Daoy (cell line): ENCODE data around the gene PDE8A. TPM values are rescaled to one million over a fixed set of nuclear protein-coding genes. Genes with fewer than 3 reads are reported as not detected.

Experiments
- DNase-seq: peaks from one replicate; pipeline ENCODE4 v3.0.0-alpha.2; 2015; ENCODE audit warnings: low read depth
- total RNA-seq: library from RNA; depleted of rRNA; stranded (reverse); fragments of >200 nt; shearing (Covaris generic); gene quantifications from 2 replicates; pipeline ENCODE4 v1.2.3, GENCODE V29; 2014

PDE8A gene
- total RNA-seq, 1 experiment from 2014 or later, result 4.9 TPM

DNA sequence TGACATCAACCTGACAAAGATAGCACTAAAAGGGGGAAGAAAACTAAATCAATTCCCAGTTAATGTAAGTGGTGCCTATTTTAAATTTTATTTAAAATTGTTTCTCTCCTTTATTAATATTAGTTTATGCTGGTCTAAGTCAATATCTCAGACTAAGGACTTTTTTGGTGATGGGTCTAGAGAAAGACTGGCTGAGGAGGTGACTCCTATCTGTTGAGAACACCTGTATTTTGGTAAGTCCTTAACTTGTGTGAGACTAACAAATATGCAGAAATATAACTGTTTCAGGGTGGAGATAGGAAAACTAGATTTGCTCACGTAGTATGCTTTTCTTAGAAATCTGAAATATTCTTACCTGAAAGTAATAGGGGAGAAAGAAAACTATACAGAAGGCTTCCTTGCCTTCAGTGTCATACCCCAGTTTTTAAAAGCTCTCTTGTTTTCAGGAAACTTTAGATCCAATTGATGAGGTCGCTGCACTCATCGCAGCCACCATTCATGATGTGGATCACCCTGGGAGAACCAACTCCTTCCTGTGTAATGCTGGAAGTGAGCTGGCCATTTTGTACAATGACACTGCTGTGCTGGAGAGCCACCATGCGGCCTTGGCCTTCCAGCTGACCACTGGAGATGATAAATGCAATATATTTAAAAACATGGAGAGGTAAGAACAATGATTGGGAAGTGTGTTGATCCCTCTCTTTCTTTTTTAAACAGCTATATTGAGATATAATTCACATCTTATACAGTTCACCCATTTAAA is 138.9 kb downstream of the PDE8A start:
- no peak for DNase-seq

DNA sequence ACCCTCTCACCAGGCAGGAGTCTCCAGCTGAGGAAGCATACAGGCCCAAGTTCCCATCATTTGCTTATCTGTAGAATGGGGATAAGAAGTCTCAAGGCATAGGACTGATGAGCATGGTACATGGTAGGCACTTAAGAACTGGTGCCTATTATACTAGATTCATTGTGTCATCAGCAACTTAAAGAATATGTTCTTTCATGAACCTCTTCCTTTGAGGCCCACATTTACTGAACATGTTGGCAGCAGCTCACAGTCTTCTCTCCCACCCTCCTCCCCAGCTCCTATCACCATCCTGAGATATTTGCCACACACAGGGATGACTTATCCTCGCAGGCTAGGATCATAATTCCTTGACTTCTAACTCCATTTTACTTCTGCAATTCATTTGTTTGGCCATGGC is 142.5 kb downstream of the PDE8A start:
- DNase-seq, result no peak

DNA sequence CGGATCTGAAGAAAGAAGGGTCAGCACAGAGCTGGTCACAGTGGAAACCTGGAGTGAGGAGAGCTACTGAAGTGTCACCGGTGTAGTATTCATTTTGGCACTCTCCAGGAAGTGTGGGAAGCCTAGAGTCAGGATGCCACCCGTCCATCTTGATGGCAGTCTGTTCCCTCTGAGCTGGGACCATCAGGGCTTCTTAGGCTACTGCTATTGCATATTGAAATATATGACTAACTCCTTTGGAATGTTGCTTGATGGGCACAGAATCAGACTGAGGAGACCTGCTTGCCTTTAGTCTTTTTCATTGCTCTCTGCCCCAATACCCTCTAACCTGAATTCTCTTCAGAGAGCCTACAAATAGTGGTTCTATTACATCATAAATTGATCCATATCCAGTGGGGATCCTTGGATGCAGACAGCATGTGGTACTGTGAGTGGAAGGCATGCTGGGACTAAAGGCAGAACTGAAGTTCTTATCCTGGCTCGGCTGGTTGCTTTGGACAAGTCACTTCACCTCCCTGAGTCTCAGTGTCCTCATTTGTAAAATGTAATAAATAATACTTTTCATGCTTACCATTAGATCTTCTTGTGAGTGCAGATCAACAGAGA is 143.5 kb downstream of the PDE8A start:
- no peak for DNase-seq

DNA sequence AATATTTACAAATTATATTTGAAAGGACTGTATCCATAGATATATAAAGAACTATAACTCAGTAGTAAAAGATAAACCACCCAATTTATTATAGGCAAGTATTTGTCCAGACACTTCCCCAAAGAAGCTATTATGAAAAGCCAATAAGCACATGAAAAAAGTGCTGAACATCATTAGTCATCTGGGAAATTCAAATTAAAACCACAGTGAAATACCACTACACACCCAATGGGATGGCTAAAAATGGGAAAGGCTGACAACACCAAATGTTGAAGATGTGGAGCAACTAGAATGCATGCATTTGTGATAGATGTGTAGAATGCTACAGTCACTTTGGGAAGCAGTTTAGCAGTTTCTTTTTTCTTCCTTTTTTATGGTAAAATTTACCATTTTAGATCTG is 147.0 kb downstream of the PDE8A start:
- no peak for DNase-seq

DNA sequence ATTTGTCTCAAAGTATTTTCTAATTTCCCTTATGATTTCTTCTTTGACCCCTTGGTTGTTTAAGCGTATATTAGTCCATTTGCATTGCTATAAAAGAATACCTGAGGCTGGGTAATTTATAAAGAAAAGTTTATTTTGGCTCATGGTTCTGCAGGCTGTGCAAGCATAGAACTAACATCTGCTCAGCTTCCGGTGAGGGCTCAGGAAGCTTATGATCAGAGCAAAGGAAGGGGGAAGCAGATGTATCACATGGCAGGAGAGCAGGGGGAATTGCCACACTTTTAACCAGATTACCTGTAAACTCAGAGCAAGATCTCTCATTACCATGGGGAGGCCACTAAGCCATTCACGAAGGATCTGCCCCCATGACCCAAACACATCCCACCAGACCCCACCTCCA is 148.2 kb downstream of the PDE8A start:
- DNase-seq, result no peak

DNA sequence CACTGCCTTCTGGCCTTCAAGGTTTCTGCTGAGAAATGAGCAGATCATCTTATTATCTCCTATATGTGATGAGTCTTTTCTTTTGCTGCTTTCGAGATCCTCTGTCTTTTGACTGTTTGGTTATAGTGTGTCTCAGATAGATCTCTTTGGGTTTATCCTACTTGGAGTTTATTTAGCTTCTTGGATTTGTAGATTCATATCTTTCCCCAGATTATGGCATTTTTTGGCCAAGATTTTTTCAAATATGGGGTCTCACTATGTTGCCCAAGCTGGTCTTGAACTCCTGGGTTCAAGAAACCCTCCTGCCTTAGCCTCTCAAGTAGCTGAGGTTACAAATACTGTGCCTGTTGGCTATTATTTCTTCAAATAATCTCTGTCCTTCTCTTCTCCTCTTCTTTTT is 150.3 kb downstream of the PDE8A start:
- DNase-seq, result no peak

DNA sequence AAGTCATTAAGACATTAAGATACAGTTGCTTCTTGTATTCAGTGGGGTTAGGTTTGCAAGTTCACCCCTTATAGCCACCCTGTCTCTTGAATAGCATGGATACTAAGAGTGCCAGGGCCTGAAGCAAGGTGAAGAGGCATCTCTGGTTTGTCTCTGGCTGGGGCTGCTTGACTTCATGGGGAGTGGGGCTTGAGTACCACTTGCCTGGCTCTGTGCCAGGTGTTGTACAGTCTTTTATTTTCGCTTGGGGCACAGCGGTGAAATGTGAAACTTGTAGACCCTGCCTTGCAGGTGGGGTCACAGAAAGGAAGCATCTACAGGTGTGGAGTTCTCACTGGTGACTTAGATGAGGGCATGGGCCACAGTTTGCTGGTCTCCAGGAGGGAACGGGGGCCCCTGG is 152.1 kb downstream of the PDE8A start:
- no peak for DNase-seq

DNA sequence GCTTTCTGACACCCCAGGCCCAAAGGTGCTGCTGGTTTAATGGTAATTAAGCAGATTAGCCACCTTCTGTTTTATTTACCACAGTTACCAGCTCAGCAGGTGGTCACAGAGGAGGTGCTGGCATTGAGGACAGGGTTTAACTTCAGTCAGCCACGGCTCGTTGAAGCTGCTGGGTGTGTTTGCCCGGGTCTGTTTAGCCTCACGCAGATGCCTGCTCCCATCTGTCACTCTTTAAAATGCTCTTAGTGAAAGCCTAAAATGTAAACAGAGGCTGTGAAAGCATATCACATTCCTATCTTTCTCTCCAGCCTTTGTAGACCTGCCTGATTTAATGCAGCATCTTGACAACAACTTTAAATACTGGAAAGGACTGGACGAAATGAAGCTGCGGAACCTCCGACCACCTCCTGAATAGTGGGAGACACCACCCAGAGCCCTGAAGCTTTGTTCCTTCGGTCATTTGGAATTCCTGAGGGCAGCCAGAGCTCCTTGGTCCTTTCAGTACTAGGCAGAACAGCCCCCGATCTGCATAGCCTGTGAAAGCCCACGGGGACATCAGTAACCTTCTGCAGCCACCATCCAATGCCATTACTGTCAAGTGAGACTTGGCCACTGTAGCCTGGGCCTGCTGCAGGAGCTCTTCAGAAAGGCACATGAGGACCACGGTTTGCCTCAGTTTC is 156.0 kb downstream of the PDE8A start:
- DNase-seq, result no peak

DNA sequence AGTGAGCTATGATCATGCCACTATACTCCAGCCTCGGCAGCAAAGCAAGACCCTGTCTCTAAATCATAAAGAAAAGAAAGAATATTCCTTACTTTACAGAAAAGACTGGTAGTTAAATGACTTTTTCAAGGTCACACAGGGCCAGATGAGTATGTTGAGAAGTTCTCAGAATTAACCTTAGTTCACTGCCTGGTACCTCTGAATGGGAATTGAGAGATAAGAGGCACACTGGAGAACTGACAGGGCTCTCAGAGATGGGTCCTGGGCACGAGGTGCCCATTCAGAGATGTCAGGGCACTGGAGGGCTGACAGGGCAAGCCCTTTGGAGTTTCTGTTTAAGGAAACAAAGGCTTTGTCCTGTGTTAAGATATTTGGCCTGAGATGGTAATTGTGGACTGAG is 157.7 kb downstream of the PDE8A start:
- no peak for DNase-seq

DNA sequence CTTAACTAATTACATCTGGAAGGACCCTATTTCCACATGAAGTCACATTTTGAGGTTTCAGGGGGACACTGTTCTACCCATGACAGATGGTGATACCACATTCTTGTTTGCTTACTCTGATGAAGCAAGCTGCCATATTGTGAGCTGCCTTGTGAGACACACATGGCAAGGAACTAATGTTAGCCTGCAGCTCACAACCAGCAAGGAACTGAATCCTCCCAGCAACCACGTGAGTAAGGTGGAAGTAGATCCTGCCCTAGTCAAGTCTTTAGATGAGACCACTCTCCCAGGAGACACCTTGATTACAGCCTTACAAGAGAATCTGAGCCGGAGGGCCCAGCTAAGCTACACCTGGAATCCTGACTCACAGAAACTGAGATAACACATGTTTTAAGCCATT is 160.1 kb downstream of the PDE8A start:
- DNase-seq, result peak; percentile 4

DNA sequence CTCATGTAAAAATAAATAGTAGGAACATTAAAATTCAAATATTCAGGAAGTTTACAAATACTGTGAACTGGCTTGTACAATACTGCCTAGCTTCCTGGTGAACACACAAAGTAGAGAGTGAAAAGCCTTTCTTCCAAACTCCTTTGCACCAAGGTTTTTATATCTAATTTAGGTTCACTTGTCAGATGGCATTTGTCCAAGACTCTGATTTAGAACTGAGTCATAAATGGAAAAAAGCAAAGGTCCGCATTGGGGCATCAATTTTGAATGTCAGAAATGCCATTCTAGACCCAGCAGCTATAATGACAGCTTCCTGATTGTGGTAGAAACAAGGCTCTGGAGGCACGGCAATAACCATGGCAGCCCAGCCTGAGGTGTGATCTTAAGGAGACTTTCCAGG is 160.7 kb downstream of the PDE8A start:
- DNase-seq, result peak; percentile 16

DNA sequence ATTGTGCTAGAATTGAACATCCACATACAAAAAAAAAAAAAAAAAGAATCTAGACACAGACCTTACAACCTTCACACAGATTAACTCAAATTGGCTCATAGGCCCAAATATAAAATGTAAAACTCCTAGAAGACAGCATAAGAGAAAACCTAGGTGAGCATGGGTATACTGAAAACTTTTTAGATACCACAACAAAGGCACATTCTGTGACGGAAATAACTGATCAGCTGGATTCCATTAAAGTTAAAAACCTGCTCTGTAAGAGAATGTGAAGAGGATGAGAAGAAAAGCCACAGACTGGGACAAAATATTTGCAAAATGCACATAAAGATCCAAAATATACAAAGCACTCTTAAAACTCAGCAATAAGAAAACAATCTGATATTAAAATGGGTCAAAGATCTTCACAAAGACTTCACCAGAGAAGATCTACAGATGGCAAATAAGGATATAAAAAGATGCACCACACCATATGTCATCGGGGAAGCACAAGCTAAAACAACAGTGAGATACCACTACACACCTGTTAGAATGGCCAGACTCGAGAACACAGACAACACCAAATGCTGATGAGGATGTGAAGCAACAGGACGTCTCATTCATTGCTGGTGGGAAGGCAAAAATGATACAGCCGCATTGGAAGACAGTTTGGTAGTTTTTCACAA is 167.9 kb downstream of the PDE8A start:
- DNase-seq, result no peak

DNA sequence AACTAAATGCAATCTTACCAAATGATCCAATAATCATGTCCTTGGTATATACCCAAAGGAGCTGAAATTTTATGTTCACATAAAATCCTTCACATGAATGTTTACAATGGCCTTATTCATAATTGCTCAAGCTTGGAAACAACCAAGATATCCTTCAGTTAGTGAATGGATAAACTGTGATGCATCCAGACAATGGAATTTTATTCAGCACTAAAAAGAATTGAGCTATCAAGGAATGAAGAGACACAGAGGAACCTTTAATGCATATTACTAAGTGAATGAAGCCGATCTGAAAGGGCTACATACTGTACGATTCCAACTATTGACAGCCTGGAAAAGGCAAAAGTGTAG is 168.4 kb downstream of the PDE8A start:
- DNase-seq, result no peak

DNA sequence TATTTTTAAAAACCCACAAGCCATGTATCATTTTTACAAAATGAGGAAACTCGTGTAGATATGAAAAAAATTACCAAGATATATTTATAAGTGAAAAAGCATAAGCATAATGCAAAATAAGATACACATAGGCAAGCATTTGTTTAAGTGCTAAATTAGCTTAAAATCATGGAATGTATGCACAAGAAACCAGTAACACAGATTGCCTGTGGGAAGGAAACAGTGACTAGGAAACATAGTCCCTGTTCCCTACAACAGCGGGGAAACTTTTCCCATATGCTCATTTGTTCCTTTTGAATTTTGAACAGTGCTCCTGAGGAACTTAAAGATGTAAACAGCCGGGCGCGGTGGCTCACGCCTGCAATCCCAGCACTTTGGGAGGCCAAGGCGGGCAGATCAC is 169.5 kb downstream of the PDE8A start:
- DNase-seq, result no peak

DNA sequence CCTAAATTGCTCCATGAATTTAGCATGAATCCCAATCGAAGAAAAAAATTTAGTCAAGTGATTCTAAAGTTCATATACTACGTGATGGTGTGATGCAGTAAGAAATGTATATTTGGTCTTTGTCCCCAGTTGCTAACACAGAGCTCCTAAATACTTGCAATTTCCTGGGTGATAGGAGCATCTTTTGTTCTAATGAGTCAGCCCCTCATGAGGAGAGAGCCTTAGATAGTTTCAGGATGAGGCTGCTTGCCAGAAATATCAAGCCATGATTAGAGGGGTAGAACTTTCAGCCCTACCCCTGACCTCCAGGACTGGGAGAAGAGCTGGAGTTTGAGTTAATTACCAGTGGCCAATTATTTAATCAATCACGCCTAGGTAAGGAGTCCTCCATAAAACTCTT is 170.2 kb downstream of the PDE8A start:
- DNase-seq, result no peak

DNA sequence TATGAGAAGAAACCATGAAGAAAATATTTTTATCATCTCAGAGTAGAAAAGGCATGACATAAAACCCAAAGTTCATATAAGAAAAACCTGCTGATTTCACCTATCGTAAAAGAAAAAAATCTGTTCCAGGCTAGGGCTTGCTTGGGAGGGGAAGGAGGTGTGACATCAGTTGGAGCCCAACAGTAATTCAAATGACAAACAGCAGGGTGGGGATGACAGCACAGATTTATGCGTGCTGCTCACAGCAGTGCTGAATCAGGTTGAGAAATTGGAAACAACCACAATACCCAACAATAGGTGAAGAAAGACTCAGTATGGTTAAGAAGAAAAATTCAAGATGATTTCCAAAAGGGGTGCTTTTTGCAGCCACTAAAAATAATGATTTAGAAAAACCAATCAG is 172.4 kb downstream of the PDE8A start:
- no peak for DNase-seq

DNA sequence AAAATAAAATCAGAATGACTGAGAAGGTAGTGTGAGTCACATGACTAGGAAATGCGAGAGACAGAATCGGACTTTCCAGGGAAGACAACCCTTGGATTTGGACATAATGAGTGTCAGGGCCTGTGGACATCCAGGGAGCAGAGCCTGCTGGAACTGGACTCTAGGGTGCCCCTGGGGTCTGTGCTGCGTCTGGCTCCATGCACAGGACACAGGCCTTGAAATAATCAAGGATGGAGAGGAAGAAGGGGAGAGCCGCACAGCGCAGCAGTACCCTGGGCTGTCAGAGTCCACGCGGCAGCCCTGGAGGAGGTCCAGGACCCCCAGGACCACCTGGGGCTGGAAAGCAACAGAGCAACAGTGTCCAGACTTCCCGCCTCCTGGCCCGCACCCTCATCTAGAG is 173.7 kb downstream of the PDE8A start:
- no peak for DNase-seq

DNA sequence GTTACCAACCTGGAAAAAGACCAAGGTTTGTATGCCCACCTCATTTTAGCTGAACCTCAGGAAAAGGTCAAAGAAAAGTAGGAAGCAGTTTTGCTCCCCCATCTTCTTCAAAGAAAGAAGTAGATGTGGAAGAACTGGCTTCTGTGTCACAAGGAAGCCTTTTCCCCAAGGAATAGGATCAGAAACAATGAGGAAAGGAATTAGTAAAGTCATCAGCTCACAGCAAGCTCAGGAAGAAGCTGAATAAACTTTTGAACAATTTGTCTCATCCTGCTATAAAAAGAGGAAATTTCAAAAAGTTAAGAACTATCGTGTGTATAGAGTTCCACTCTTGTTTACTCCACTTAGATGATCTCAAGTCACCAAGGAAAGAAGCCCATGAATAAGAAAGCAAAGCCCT is 174.2 kb downstream of the PDE8A start:
- DNase-seq, result no peak

DNA sequence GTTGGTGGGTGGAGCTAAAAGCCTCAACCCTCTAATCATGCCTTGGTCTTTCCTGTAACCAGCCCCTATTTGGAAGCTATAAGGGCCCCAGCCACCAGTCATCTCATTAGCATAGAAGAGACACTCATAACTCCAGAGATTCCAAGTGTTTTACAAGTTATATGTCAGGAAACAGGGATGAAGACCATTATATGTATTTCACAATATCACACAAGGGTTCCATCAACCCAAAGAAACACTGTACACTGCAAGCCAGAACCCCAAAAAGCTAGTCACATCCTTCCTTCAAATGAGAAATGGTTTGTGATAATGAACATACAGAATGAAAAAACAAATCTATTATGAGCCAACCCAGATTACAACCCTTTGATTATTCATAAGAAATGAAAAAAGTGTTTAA is 175.7 kb downstream of the PDE8A start:
- DNase-seq, result no peak

DNA sequence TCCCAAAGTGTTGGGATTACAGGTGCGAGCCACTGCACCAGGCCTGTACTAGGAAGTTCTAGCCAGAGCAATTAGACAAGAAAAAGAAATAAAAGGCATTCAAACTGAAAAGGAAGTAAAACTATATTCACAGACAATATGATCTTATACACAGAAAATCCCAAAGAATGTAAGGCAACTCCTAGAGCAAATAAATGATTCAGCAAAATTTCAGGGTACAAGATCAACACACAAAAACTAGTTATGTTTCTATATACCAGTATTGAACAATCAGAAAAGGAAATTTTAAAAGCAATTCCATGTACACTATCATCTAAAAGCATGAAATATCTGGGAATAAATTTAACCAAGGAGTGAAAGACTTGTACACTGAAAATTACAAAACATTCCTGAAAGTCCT is 180.6 kb downstream of the PDE8A start:
- no peak for DNase-seq

DNA sequence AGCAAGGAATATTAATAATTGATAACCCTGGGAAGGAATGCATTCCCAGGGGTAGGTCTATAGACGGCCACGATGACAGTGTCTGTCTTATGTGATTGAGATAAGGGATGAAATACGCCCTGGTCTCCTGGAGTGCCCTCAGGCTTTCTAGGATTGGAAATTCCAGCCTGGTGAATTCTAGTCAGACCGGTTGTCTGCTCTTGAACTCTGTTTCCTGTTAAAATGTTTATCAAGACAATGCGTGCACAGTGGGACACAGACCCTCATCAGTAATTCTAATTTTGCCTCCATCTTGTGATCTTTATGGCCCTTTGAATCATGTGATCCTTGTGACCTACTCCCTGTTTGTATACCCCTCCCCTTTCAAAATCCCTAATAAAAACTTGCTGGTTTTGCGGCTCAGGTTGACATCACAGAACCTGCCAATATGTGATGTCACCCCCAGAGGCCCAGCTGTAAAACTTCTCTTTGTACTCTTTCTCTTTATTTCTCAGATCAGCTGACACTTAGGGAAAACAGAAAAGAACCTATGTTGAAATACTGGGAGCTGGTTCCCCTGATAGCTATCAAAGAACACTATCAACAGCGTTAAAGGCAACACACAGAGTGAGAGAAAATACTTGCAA is 183.3 kb downstream of the PDE8A start:
- no peak for DNase-seq

DNA sequence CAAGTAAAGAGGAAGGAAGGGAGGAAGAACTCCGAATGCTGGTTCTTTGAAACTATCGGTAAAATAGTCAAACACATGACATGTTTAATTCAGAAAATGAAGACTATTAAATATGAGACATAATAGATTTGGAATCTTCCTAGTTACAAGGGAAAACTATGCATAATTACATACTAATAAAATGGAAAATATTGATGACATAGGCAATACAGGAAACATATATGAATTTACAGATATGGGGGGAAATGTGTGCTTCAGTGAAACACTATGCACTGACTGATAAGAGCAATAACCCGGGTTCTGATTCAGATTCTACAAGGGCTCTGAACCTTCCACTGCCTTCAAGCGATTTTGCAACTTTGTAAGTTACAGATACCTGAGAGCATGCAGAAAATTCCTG is 185.9 kb downstream of the PDE8A start:
- no peak for DNase-seq
